GM21723 (cell line): ENCODE measurements around the gene TEX51.

Experiments used
- ATAC-seq: cut with Tn5 transposase; IDR thresholded peaks from one replicate; pipeline ENCODE4 v1.9.1; 2021; ENCODE audit warnings: mild to moderate bottlenecking, moderate library complexity; ENCODE audit not compliant: unreplicated experiment

Gene TEX51

GRCh38 chr2:126898636-126899035, at the start of gene TEX51:
Gene TEX51 (plus strand): TSS chr2:126898890. CDS start chr2:126898919, 29 bp downstream.
- no peak for ATAC-seq

GRCh38 chr2:126849054-126849453, 49.6 kb upstream of the TEX51 start:
- no peak for ATAC-seq

GRCh38 chr2:126849486-126849885, 49.2 kb upstream of the TEX51 start:
- ATAC-seq = no peak

- no peak for ATAC-seq
Measured at GRCh38 chr2:126849991-126850535, 48.6 kb upstream of the TEX51 start.

GRCh38 chr2:126850940-126851339, 47.8 kb upstream of the TEX51 start:
- ATAC-seq = no peak

- no peak for ATAC-seq
Measured at GRCh38 chr2:126851756-126852155, 46.9 kb upstream of the TEX51 start.

GRCh38 chr2:126852361-126852760, 46.3 kb upstream of the TEX51 start:
- ATAC-seq = no peak

- no peak for ATAC-seq
Measured at GRCh38 chr2:126855606-126856005, 43.1 kb upstream of the TEX51 start.

- no peak for ATAC-seq
Measured at GRCh38 chr2:126856403-126856802, 42.3 kb upstream of the TEX51 start.

- no peak for ATAC-seq
Measured at GRCh38 chr2:126857502-126857901, 41.2 kb upstream of the TEX51 start.

- ATAC-seq = no peak
Measured at GRCh38 chr2:126858013-126858412, 40.7 kb upstream of the TEX51 start.

GRCh38 chr2:126858436-126858835, 40.3 kb upstream of the TEX51 start:
- no peak for ATAC-seq

- ATAC-seq = no peak
Measured at GRCh38 chr2:126858991-126859390, 39.7 kb upstream of the TEX51 start.

- no peak for ATAC-seq
Measured at GRCh38 chr2:126859631-126860030, 39.1 kb upstream of the TEX51 start.

- ATAC-seq = no peak
Measured at GRCh38 chr2:126860385-126860784, 38.3 kb upstream of the TEX51 start.

GRCh38 chr2:126862730-126863129, 36.0 kb upstream of the TEX51 start:
- no peak for ATAC-seq

GRCh38 chr2:126863336-126864015, 35.2 kb upstream of the TEX51 start:
- ATAC-seq = no peak

GRCh38 chr2:126864861-126865260, 33.8 kb upstream of the TEX51 start:
- no peak for ATAC-seq

- ATAC-seq = no peak
Measured at GRCh38 chr2:126866451-126866850, 32.2 kb upstream of the TEX51 start.

GRCh38 chr2:126874961-126875360, 23.7 kb upstream of the TEX51 start:
- no peak for ATAC-seq

GRCh38 chr2:126876631-126877030, 22.1 kb upstream of the TEX51 start:
- no peak for ATAC-seq

GRCh38 chr2:126877041-126877440, 21.6 kb upstream of the TEX51 start:
- no peak for ATAC-seq
